Measurements from ENCODE around the gene C16orf96.

C16orf96 gene

GRCh38 chr16:4641895-4642294, 85.8 kb downstream of the C16orf96 start:
- no peak for ATAC-seq (ENCODE audit: low read depth)
- Histone ChIP-seq H3K4me3 (ENCODE audit: severe bottlenecking) (no peak overlapping the region), H3K27ac (ENCODE audit: poor library complexity, severe bottlenecking) (no peak overlapping the region), H3K36me3 (ENCODE audit: low read depth) (peaks cover 4% of the 10 kb centered on the region), H3K9me3 (ENCODE audit: severe bottlenecking) (no peaks in the 10 kb centered on the region), H3K27me3 (ENCODE audit: insufficient read depth, poor library complexity, severe bottlenecking) (no peaks in the 10 kb centered on the region), H3K4me1 (ENCODE audit: insufficient read depth, poor library complexity, severe bottlenecking) (no peaks in the 10 kb centered on the region)
- no peak for DNase-seq (ENCODE audit: low spot score)
- TF ChIP-seq CTCF (IDR thresholded peaks at IDR 0.05; ENCODE audit: poor library complexity, severe bottlenecking), result no peak

- Histone ChIP-seq H3K27me3 (ENCODE audit: insufficient read depth, poor library complexity, severe bottlenecking) (no peaks in the 10 kb centered on the region), H3K4me3 (ENCODE audit: severe bottlenecking) (no peak overlapping the region), H3K36me3 (ENCODE audit: low read depth) (peaks cover 21% of the 10 kb centered on the region), H3K9me3 (ENCODE audit: severe bottlenecking) (no peaks in the 10 kb centered on the region), H3K27ac (ENCODE audit: poor library complexity, severe bottlenecking) (no peak overlapping the region), H3K4me1 (ENCODE audit: insufficient read depth, poor library complexity, severe bottlenecking) (no peaks in the 10 kb centered on the region)
- ATAC-seq (ENCODE audit: low read depth) (no peak), DNase-seq (ENCODE audit: low spot score) (no peak)
- no peak for TF ChIP-seq CTCF (IDR thresholded peaks at IDR 0.05; ENCODE audit: poor library complexity, severe bottlenecking)
These were observed 90.9 kb downstream of the C16orf96 start for GRCh38 chr16:4646773-4647643.

GRCh38 chr16:4647644-4647980, 91.5 kb downstream of the C16orf96 start:
- no peak for ATAC-seq (ENCODE audit: low read depth)

GRCh38 chr16:4648917-4649316, 92.8 kb downstream of the C16orf96 start:
- H3K27me3 ChIP-seq (ENCODE audit: insufficient read depth, poor library complexity, severe bottlenecking), result no peaks in the 10 kb centered on the region
- no peak for TF ChIP-seq CTCF (IDR thresholded peaks at IDR 0.05; ENCODE audit: poor library complexity, severe bottlenecking)
- ATAC-seq (ENCODE audit: low read depth), result no peak
- no peak overlapping the region for H3K4me3 ChIP-seq (ENCODE audit: severe bottlenecking)
- no peak for DNase-seq (ENCODE audit: low spot score)
- H3K27ac ChIP-seq (ENCODE audit: poor library complexity, severe bottlenecking), result no peak overlapping the region
- H3K9me3 ChIP-seq (ENCODE audit: severe bottlenecking), result no peaks in the 10 kb centered on the region
- H3K4me1 ChIP-seq (ENCODE audit: insufficient read depth, poor library complexity, severe bottlenecking), result no peaks in the 10 kb centered on the region
- peaks cover 28% of the 10 kb centered on the region for H3K36me3 ChIP-seq (ENCODE audit: low read depth)

More at GRCh38 chr16:4647644-4647980, 91.5 kb downstream of the C16orf96 start:
- Histone ChIP-seq H3K4me1 (ENCODE audit: insufficient read depth, poor library complexity, severe bottlenecking) (no peaks in the 10 kb centered on the region), H3K27me3 (ENCODE audit: insufficient read depth, poor library complexity, severe bottlenecking) (no peaks in the 10 kb centered on the region), H3K36me3 (ENCODE audit: low read depth) (peaks cover 26% of the 10 kb centered on the region), H3K4me3 (ENCODE audit: severe bottlenecking) (no peak overlapping the region), H3K9me3 (ENCODE audit: severe bottlenecking) (no peaks in the 10 kb centered on the region), H3K27ac (ENCODE audit: poor library complexity, severe bottlenecking) (no peak overlapping the region)
- no peak for DNase-seq (ENCODE audit: low spot score)
- TF ChIP-seq CTCF (IDR thresholded peaks at IDR 0.05; ENCODE audit: poor library complexity, severe bottlenecking), result no peak
